Mammary epithelial cell (primary cell): ENCODE data around the gene ZNF679.
"Not testable (repeated sequence)": the region's sequence is repeated elsewhere in the genome, so short reads cannot be mapped to it uniquely, and the experiment has no call there.

Experiments
- EZH2 ChIP-seq: IDR thresholded peaks from 2 replicates; pipeline ENCODE4 v1.6.1; 2012; ENCODE audit warnings: low read length, inconsistent platforms, borderline replicate concordance
- TF ChIP-seq, protein P1 (sequence below), 2 donors: IDR thresholded peaks in 1 of 2; conservative IDR thresholded peaks in 1 of 2; 2 replicates each; pipeline ENCODE4 v1.5.1; 2011 to 2012; ENCODE audit warnings: inconsistent platforms in 2 of 2, low read length in 2 of 2, mild to moderate bottlenecking in 2 of 2, control low read depth in 1 of 2, low read depth in 1 of 2; ENCODE audit not compliant: insufficient read depth in 1 of 2; ENCODE audit errors: extremely low read depth in 1 of 2

DNA sequence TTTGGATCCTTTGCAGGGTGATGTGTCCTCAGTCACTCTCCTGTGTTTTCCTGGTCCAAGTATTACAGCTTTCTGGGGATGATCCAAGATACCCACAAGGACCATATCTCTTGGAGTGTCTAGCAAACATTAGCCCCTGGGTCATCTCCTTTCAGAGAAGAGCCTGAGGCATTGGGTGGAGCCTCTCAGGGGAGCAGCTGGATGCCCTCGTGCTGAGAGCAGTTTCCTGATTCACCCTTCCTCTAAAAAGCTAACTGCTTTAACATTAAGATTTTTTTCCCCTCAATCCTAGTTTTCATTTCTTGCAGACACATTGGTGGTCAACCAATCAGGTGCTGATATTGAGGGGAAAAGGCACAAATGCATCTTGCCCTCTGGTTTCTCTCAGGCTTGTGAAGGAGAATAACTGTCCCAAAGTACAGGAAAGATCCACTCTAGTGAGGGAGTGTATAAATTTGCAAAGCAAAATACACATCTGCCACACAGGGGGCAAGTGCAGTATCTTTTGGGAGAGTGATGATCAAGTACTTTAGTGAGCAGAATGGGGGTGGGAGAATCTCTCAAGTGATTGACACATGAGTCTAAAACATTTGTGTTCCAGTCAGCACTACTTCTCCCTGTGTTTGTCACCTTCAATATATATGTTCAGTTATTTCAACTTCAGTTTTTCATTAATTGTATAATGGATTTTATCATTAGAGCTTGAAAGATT, 87.9 kb downstream of the ZNF679 start:
- TF ChIP-seq, protein P1, sequence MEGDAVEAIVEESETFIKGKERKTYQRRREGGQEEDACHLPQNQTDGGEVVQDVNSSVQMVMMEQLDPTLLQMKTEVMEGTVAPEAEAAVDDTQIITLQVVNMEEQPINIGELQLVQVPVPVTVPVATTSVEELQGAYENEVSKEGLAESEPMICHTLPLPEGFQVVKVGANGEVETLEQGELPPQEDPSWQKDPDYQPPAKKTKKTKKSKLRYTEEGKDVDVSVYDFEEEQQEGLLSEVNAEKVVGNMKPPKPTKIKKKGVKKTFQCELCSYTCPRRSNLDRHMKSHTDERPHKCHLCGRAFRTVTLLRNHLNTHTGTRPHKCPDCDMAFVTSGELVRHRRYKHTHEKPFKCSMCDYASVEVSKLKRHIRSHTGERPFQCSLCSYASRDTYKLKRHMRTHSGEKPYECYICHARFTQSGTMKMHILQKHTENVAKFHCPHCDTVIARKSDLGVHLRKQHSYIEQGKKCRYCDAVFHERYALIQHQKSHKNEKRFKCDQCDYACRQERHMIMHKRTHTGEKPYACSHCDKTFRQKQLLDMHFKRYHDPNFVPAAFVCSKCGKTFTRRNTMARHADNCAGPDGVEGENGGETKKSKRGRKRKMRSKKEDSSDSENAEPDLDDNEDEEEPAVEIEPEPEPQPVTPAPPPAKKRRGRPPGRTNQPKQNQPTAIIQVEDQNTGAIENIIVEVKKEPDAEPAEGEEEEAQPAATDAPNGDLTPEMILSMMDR (conservative IDR thresholded peaks at IDR 0.05 in 1 of 2, IDR thresholded peaks at IDR 0.05 in 1 of 2; ENCODE audit: extremely low read depth in 1 of 2, insufficient read depth in 1 of 2, low read depth in 1 of 2, low read length in 2 of 2): not testable (repeated sequence)
- not testable (repeated sequence) for TF ChIP-seq EZH2
